A549 treated with dexamethasone at 1 μM for 4 hours (cell line): Measurements from ENCODE around the gene AS3MT. TPM values are rescaled to one million over a fixed set of nuclear protein-coding genes. Genes with fewer than 3 reads are reported as not detected.

Experiments used
- total RNA-seq: library from RNA; stranded (reverse); fragments of 200-300 nt; extraction: Qiagen RNA extraction; gene quantifications from 5 replicates; pipeline ENCODE4 v1.2.3, GENCODE V29; 2022

The AS3MT gene, protein sequence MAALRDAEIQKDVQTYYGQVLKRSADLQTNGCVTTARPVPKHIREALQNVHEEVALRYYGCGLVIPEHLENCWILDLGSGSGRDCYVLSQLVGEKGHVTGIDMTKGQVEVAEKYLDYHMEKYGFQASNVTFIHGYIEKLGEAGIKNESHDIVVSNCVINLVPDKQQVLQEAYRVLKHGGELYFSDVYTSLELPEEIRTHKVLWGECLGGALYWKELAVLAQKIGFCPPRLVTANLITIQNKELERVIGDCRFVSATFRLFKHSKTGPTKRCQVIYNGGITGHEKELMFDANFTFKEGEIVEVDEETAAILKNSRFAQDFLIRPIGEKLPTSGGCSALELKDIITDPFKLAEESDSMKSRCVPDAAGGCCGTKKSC
- 2.6 to 4.1 TPM (median 3.4 TPM) in 5 replicates for total RNA-seq

DNA sequence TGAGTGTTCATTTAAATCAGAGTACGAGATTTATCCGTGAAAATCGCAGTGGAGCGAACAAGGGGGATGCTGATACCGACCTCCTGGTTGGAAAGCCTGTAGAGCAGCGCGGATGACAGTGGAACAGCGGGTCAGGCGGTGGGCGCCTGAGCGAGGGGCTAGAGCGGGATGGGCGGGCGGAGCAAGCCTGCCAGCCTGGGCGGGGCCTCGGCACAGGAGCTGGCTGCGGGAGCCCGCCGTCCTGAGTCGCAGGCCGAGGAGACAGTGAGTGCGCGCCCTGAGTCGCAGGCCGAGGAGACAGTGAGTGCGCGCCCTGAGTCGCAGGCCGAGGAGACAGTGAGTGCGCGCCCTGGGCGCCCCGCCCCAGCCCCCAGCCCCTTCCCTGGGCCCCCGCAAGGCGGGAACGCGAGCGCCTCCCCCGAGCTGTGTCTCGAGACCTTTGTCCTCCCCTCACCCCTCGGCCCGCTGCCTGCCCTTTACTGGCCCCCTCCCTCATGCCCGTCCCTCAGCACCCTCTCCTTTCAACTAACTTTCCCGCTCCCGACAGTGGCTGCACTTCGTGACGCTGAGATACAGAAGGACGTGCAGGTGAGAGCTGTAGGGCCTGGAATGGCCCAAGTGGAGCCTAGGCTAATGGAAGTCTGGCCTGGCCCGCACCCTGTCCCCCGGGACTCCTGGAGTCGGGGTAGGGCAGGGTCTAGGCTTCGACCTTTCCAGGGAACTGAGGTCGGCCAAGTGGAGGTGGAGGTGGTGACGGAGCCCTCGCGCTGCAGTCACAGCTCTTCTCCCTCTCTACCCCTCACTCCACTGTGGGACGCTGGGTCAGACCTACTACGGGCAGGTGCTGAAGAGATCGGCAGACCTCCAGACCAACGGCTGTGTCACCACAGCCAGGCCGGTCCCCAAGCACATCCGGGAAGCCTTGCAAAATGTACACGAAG, at the start of gene AS3MT:
AS3MT (plus strand) TSS at position 213 of the 941 bp plus-strand sequence; CDS start at position 336, 123 bp downstream.

DNA sequence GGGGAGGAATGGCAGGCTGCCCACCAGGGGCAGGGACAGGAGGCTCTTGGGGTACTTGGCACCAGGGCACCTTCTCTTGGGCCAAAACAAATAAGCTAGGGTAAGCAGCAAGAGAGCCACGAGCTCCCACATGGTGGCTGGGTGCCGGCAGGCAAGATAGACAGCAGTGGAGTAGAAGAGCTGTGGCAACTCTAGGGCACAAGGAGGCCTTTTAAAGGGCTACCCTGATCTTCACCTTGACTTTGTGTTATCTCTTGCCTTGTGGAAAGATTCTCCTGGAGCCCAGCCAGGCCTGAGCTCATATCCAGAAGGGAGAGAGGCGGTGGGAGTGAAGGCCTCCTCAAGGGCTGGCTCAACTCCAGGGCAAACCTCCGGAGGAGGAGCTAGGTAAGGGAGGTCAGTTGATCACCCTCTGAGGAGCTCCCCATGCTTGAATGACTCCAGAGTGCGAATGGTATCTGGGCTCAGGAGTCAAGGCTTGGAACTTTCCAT, 32.0 kb upstream of the AS3MT start, which contains the start of gene CYP17A1:
CYP17A1 (minus strand) TSS at position 184 of the 492 bp plus-strand sequence; CDS start at position 132, 52 bp downstream.

DNA sequence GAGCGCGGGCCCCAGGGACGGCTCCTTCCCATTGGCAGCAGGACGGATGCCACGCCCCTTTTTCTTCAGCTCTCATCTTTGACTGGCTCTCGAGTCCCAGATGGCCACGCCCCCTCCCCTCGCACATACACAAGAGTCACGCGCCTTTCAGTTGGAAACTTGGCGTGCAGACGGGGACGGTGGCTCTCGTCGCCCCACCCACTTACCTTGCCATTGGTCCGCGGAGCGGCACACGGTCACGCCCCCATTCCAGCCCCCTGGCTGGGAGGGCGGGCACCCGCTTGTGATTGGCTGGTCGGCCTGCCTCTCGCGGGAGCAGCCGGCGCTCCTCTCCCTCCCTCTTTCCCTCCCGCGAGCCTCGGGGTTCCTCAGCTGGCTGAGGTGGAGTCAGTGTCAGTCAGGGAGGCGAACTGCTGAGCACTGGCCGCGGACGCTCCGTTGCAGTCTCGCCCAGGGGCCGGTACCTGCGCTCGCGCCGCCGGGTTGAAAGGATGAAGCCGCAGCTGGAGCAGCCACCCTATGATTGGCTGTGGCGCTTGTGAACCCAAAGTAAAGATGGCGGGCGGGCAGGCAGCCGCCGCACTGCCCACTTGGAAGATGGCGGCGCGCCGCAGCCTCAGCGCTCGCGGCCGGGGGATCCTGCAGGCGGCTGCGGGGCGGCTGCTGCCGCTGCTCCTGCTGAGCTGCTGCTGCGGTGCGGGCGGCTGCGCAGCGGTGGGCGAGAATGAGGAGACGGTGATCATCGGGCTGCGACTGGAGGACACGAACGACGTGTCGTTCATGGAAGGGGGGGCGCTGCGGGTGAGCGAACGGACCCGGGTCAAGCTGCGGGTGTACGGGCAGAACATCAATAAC, 48.9 kb downstream of the AS3MT start, which contains the start of gene CNNM2:
CNNM2 (plus strand) TSS at position 333 of the 855 bp plus-strand sequence; CDS start at position 520, 187 bp downstream.

Other genes starting within 250 kb of the AS3MT start
- gene TRIM8, start 225.0 kb upstream of the AS3MT start, total RNA-seq, result 42.9 to 55.7 TPM (median 54.4 TPM) in 5 replicates
- gene ARL3, start 155.1 kb upstream of the AS3MT start, total RNA-seq, result 12.8 to 15.9 TPM (median 13.5 TPM) in 5 replicates
- 2.9 to 4.1 TPM (median 3.4 TPM) in 5 replicates for gene SFXN2, start 154.8 kb upstream of the AS3MT start, total RNA-seq
- 21.9 to 31.1 TPM (median 30.2 TPM) in 5 replicates for gene WBP1L, start 125.5 kb upstream of the AS3MT start, total RNA-seq
- 0.09 TPM in 1 of 5 replicates, not detected in the others for gene CYP17A1, start 32.1 kb upstream of the AS3MT start, total RNA-seq
- 18.3 to 26.2 TPM (median 21.3 TPM) in 5 replicates for gene BORCS7, start 15.2 kb upstream of the AS3MT start, total RNA-seq
- 3.6 to 5.7 TPM (median 5.2 TPM) in 5 replicates for gene CNNM2, start 48.8 kb downstream of the AS3MT start, total RNA-seq